Upper lobe of right lung (tissue), 1 donor: ENCODE measurements around the gene MEGF6. TPM values are rescaled to one million over a fixed set of nuclear protein-coding genes. Genes with fewer than 3 reads are reported as not detected.

ENCODE experiments used
- ATAC-seq: fragments of 200-7000 bp; cut with Tn5 transposase; one replicate; pipeline ENCODE4 v1.9.1; 2020; ENCODE audit warnings: mild to moderate bottlenecking, moderate library complexity
- DNase-seq: peaks from one replicate; pipeline ENCODE4 v3.0.0-alpha.2; 2020
- H3K27ac ChIP-seq: fragments of 200-600 bp; one replicate; pipeline ENCODE4 v1.8.0; 2022
- H3K27me3 ChIP-seq: fragments of 200-600 bp; one replicate; pipeline ENCODE4 v1.8.0; 2022; ENCODE audit warnings: mild to moderate bottlenecking
- H3K36me3 ChIP-seq: fragments of 200-600 bp; one replicate; pipeline ENCODE4 v1.8.0; 2022
- H3K4me1 ChIP-seq: fragments of 200-600 bp; one replicate; pipeline ENCODE4 v1.8.0; 2022
- H3K4me3 ChIP-seq: fragments of 200-600 bp; one replicate; pipeline ENCODE4 v1.8.0; 2022; ENCODE audit warnings: mild to moderate bottlenecking
- H3K9me3 ChIP-seq: fragments of 200-600 bp; one replicate; pipeline ENCODE4 v1.8.0; 2022
- intact Hi-C: fragments of 100-400 bp; cut with DNase I; formaldehyde crosslinking; loops from one replicate; pipeline ENCODE4 v1.11.0; 2022
- total RNA-seq: library from RNA; stranded (reverse); fragmentation: NEBNext Ultra II Directional; extraction: Animal tissue kit (Norgen Biotek cat#: 25700); gene quantifications from one replicate; pipeline ENCODE4 v1.2.1, GENCODE V29; 2021
- TF ChIP-seq, protein P1 (sequence below): fragments of 200-600 bp; IDR thresholded peaks from one replicate; pipeline ENCODE4 v1.8.0; 2022; ENCODE audit warnings: antibody characterized with exemption
- donor health status: DM: no; HTN: yes; CAD: no; lungs with severe emphysema.

Gene MEGF6
- total RNA-seq, 1 donor from 2014 or later: 96.6 TPM

DNA sequence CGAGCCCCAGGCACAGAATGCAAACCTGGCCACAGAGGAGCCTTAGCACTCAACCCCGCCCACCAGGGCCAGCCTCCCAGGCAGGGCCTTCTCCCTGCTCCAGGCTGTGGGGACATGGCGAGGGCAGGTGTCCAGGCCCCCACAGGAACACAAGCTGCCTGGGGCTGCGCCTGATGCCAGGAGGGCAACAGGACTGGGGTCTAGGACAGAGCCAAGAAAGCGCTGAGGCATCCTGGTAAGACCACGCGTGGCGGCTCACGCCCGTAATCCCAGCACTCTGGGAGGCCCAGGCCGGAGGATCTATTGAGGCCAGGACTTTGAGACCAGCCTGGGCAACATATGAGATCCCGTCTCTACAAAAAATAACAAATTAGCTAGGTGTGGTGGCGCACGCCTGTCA is 59.1 kb downstream of the MEGF6 start:
- DNase-seq: no peak
- H3K4me3 ChIP-seq: no peak overlapping the region
- ATAC-seq: no peak
- no peak overlapping the region for H3K27ac ChIP-seq
- H3K36me3 ChIP-seq: no peaks in the 10 kb centered on the region
- H3K4me1 ChIP-seq: peaks cover 16% of the 10 kb centered on the region
- TF ChIP-seq, protein P1, sequence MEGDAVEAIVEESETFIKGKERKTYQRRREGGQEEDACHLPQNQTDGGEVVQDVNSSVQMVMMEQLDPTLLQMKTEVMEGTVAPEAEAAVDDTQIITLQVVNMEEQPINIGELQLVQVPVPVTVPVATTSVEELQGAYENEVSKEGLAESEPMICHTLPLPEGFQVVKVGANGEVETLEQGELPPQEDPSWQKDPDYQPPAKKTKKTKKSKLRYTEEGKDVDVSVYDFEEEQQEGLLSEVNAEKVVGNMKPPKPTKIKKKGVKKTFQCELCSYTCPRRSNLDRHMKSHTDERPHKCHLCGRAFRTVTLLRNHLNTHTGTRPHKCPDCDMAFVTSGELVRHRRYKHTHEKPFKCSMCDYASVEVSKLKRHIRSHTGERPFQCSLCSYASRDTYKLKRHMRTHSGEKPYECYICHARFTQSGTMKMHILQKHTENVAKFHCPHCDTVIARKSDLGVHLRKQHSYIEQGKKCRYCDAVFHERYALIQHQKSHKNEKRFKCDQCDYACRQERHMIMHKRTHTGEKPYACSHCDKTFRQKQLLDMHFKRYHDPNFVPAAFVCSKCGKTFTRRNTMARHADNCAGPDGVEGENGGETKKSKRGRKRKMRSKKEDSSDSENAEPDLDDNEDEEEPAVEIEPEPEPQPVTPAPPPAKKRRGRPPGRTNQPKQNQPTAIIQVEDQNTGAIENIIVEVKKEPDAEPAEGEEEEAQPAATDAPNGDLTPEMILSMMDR: no peak
- H3K27me3 ChIP-seq: no peaks in the 10 kb centered on the region
- intact Hi-C loops: no loop called here
- H3K9me3 ChIP-seq: no peaks in the 10 kb centered on the region

DNA sequence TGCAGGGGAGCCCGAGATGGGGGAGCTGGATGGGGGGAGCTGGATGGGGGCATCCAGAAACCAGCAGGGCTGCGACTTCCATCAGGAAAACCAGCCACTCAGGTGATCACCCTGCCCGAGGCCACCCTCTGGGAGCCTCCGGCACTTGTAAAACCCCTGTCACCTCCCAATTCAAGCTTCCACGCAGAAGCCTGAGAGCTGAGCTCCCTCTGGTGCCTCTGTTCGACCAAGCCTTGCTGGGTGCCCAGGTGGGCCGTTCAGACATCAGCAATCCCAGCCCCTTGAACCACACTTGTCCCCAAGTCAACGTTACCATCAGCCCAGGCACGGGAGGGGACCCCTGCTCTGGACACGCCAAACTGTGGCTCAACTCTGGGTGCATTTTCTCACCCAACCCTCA is 59.6 kb downstream of the MEGF6 start:
- TF ChIP-seq, protein P1: no peak
- Histone ChIP-seq H3K27ac (no peak overlapping the region), H3K4me3 (no peak overlapping the region), H3K36me3 (no peaks in the 10 kb centered on the region), H3K9me3 (no peaks in the 10 kb centered on the region), H3K27me3 (no peaks in the 10 kb centered on the region), H3K4me1 (peaks cover 20% of the 10 kb centered on the region)
- intact Hi-C loops: no loop called here
- ATAC-seq: no peak
- DNase-seq: no peak

DNA sequence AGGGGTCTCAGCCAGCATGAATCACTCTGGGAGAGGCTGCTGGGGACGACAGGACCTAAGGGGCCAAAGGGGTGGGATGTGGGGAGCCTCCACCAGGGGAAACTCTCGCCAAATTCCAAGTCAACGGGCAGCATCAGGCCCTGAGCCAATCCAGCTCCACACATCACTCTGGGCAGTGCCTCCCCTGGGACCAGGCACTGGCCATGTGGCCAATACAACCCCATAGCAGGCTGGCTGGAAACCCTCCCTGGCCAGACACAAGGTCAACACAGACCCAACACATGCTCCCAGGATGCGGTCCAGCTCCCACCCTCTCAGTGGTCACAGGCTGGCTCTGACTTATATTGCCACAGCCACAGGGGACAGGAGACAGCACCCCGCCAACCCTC is 60.0 kb downstream of the MEGF6 start:
- H3K9me3 ChIP-seq: no peaks in the 10 kb centered on the region
- DNase-seq (no peak), ATAC-seq (no peak)
- no peak overlapping the region for H3K27ac ChIP-seq
- H3K4me1 ChIP-seq: peaks cover 20% of the 10 kb centered on the region
- H3K36me3 ChIP-seq: no peaks in the 10 kb centered on the region
- TF ChIP-seq, protein P1: no peak
- intact Hi-C loops: no loop called here
- H3K27me3 ChIP-seq: no peaks in the 10 kb centered on the region
- H3K4me3 ChIP-seq: no peak overlapping the region

DNA sequence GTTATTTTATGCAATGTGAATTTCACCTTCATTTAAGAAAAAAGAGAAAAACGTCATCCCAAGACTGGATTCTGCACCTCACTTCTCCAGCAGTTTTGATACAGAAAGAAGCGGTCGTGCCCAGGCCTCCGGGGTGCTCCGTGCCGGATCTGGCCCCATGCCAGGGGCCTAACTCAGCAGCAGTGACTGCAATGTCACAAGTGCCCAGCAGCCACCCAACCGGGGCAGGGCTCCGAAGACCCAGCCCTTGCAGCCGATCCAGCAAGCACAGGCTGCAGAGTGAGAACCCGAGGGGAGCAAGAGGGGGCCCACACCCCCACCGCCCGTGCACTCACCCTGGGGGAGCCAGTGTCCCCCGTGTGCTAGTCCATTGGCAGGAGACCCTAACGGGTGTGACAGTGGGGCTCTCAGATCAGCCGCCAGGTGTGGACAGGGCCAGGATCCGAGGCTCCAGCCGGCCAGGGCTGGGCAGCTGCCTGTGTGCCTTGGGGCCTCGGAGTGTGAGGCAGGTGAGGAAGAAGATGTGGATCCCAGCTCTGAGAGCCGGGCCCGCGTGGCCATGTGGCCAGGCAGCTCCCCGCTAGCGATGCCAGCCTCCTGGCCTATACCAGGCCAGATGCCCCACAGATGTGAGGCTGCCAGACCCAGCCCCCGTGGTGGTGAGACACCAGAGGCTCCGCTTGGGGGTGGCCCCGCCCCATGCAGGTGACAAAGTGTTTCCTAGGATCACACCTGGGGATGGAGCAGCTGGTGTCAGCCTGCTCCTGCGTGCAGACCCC is 60.6 kb downstream of the MEGF6 start:
- DNase-seq (no peak), ATAC-seq (no peak)
- H3K9me3 ChIP-seq: no peaks in the 10 kb centered on the region
- TF ChIP-seq, protein P1: no peak
- no peaks in the 10 kb centered on the region for H3K36me3 ChIP-seq
- no peaks in the 10 kb centered on the region for H3K27me3 ChIP-seq
- intact Hi-C loops: no loop called here
- H3K27ac ChIP-seq: no peak overlapping the region
- no peak overlapping the region for H3K4me3 ChIP-seq
- peaks cover 20% of the 10 kb centered on the region for H3K4me1 ChIP-seq

DNA sequence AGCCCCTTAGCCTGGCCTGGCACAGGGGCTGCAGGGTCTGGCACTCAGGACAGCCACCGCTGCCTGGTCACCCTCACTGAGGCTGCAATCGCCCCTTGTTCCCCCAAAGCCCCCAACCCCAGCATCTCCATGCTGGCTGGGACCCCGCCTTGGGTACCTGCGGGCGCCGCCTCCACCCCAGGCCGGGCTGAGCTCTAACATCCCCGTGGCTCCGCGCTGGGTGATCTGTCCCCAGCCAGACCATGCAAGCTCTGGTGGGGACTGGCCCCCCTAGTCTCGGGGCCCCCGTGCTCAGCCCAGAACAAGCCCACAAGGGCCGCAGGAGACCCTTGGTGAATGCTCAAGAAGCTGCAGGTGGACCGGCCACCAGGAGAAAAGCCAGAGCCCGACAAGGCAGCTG is 62.4 kb downstream of the MEGF6 start:
- intact Hi-C loops: no loop called here
- ATAC-seq (no peak), DNase-seq (no peak)

More for the DNA sequence above, 62.4 kb downstream of the MEGF6 start:
- H3K27me3 ChIP-seq: no peaks in the 10 kb centered on the region
- TF ChIP-seq, protein P1: no peak
- H3K4me3 ChIP-seq: no peak overlapping the region
- no peaks in the 10 kb centered on the region for H3K9me3 ChIP-seq
- no peak overlapping the region for H3K27ac ChIP-seq
- H3K4me1 ChIP-seq: peaks cover 27% of the 10 kb centered on the region
- H3K36me3 ChIP-seq: no peaks in the 10 kb centered on the region
